ENCODE results near the gene KCTD15. TPM values are rescaled to one million over a fixed set of nuclear protein-coding genes. Genes with fewer than 3 reads are reported as not detected.

Gene KCTD15
- total RNA-seq, 2 experiments from 2014 or later = 10.9 to 11.6 TPM

- peak overlapping the region; percentile 61 for H3K27ac Mint-ChIP-seq
- CTCF ChIA-PET = interaction anchor here (0.7 to 2.5 kb wide), 14 partner anchors 9 to 302 kb away, joined by 3 to 15 read pairs (median 4); no protein-coding TSS in a partner anchor
Observed at GRCh38 chr19:33794683-33795369, 1.8 kb upstream of the KCTD15 start.

GRCh38 chr19:33795370-33796163 lies 1.1 kb upstream of the KCTD15 start:
- no peaks in the 10 kb centered on the region for H3K9me3 Mint-ChIP-seq
- CTCF ChIA-PET = interaction anchor here (0.7 to 3.1 kb wide), 18 partner anchors 8 to 376 kb away, joined by 3 to 20 read pairs (median 4); no protein-coding TSS in a partner anchor
- peak overlapping the region; percentile 71 for H3K4me3 Mint-ChIP-seq
- H3K4me1 Mint-ChIP-seq = peaks cover 17% of the 10 kb centered on the region
- peaks cover 28% of the 10 kb centered on the region for H3K27me3 Mint-ChIP-seq
- POLR2A ChIA-PET = interaction anchor here (0.7 to 4.4 kb wide), 10 partner anchors 9 to 515 kb away, joined by 3 to 75 read pairs (median 4); no protein-coding TSS in a partner anchor
- H3K36me3 Mint-ChIP-seq (ENCODE audit: low read depth) = no peaks in the 10 kb centered on the region
- peak; percentile 64 for DNase-seq
- peak overlapping the region; percentile 63 for H3K27ac Mint-ChIP-seq

More at GRCh38 chr19:33794683-33795369, 1.8 kb upstream of the KCTD15 start:
- H3K4me1 Mint-ChIP-seq = peaks cover 17% of the 10 kb centered on the region
- DNase-seq = no peak
- peaks cover 28% of the 10 kb centered on the region for H3K27me3 Mint-ChIP-seq
- no peaks in the 10 kb centered on the region for H3K36me3 Mint-ChIP-seq (ENCODE audit: low read depth)
- no peaks in the 10 kb centered on the region for H3K9me3 Mint-ChIP-seq
- peak overlapping the region; percentile 71 for H3K4me3 Mint-ChIP-seq
- POLR2A ChIA-PET = interaction anchor here (0.9 to 4.4 kb wide), 6 partner anchors 8 to 377 kb away, joined by 3 to 31 read pairs (median 5); no protein-coding TSS in a partner anchor

- peak; percentile 55 for DNase-seq
- Mint-ChIP-seq H3K27me3 (peaks cover 20% of the 10 kb centered on the region), H3K9me3 (no peaks in the 10 kb centered on the region), H3K4me1 (peaks cover 12% of the 10 kb centered on the region), H3K4me3 (peak overlapping the region; percentile 78), H3K27ac (peak overlapping the region; percentile 74), H3K36me3 (ENCODE audit: low read depth) (no peaks in the 10 kb centered on the region)
- ChIA-PET CTCF (interaction anchor here (0.7 to 3.1 kb wide), 5 partner anchors 9 to 347 kb away, joined by 3 to 20 read pairs (median 6); no protein-coding TSS in a partner anchor), POLR2A (interaction anchor here (0.9 to 4.4 kb wide), 9 partner anchors 8 to 425 kb away, joined by 3 to 75 read pairs (median 8); partner anchors contain the start of gene LSM14A)
Observed at GRCh38 chr19:33797802-33798671, 1.4 kb downstream of the KCTD15 start.

GRCh38 chr19:33798681-33799111 lies 2.0 kb downstream of the KCTD15 start:
- H3K36me3 Mint-ChIP-seq (ENCODE audit: low read depth) = no peaks in the 10 kb centered on the region
- H3K4me1 Mint-ChIP-seq = peaks cover 10% of the 10 kb centered on the region
- ChIA-PET CTCF (interaction anchor here (1.4 to 3.1 kb wide), 3 partner anchors 20 to 71 kb away, joined by 5 to 20 read pairs (median 6); no protein-coding TSS in a partner anchor), POLR2A (interaction anchor here (1.5 to 3.2 kb wide), 3 partner anchors 12 to 21 kb away, joined by 8 to 75 read pairs (median 10); no protein-coding TSS in a partner anchor)
- H3K27me3 Mint-ChIP-seq = peaks cover 15% of the 10 kb centered on the region
- H3K4me3 Mint-ChIP-seq = peak overlapping the region; percentile 37
- no peaks in the 10 kb centered on the region for H3K9me3 Mint-ChIP-seq
- DNase-seq = no peak
- no peak overlapping the region for H3K27ac Mint-ChIP-seq

- no peak overlapping the region for H3K4me3 Mint-ChIP-seq
- CTCF ChIA-PET = interaction anchor here (1.9 kb wide), 1 partner anchor 21 kb away, joined by 5 read pairs; no protein-coding TSS in a partner anchor
- H3K9me3 Mint-ChIP-seq = no peaks in the 10 kb centered on the region
- POLR2A ChIA-PET = no interaction called here
- peaks cover 10% of the 10 kb centered on the region for H3K4me1 Mint-ChIP-seq
- no peak for DNase-seq
- H3K27ac Mint-ChIP-seq = no peak overlapping the region
- peaks cover 15% of the 10 kb centered on the region for H3K27me3 Mint-ChIP-seq
- H3K36me3 Mint-ChIP-seq (ENCODE audit: low read depth) = no peaks in the 10 kb centered on the region
Observed at GRCh38 chr19:33799476-33799875, 2.8 kb downstream of the KCTD15 start.

- DNase-seq = no peak
- ChIA-PET CTCF (interaction anchor here (1.9 kb wide), 1 partner anchor 22 kb away, joined by 5 read pairs; no protein-coding TSS in a partner anchor), POLR2A (no interaction called here)
- Mint-ChIP-seq H3K36me3 (ENCODE audit: low read depth) (no peaks in the 10 kb centered on the region), H3K9me3 (no peaks in the 10 kb centered on the region), H3K4me1 (peaks cover 10% of the 10 kb centered on the region), H3K4me3 (no peak overlapping the region), H3K27ac (no peak overlapping the region), H3K27me3 (peaks cover 15% of the 10 kb centered on the region)
Observed at GRCh38 chr19:33800012-33800680, 3.5 kb downstream of the KCTD15 start.

- ChIA-PET POLR2A (interaction anchor here (1.3 kb wide), 1 partner anchor 18 kb away, joined by 5 read pairs; no protein-coding TSS in a partner anchor), CTCF (interaction anchor here (0.6 kb wide), 1 partner anchor 92 kb away, joined by 3 read pairs; no protein-coding TSS in a partner anchor)
- Mint-ChIP-seq H3K36me3 (ENCODE audit: low read depth) (peaks cover 6% of the 10 kb centered on the region), H3K4me3 (no peak overlapping the region), H3K27me3 (peaks cover 15% of the 10 kb centered on the region), H3K27ac (no peak overlapping the region), H3K4me1 (peaks cover 18% of the 10 kb centered on the region), H3K9me3 (no peaks in the 10 kb centered on the region)
- no peak for DNase-seq
Observed at GRCh38 chr19:33801411-33801810, 4.7 kb downstream of the KCTD15 start.

GRCh38 chr19:33802001-33802400 lies 5.3 kb downstream of the KCTD15 start:
- H3K36me3 Mint-ChIP-seq (ENCODE audit: low read depth) = peaks cover 6% of the 10 kb centered on the region
- H3K27me3 Mint-ChIP-seq = peaks cover 14% of the 10 kb centered on the region
- POLR2A ChIA-PET = interaction anchor here (1.3 kb wide), 1 partner anchor 17 kb away, joined by 5 read pairs; no protein-coding TSS in a partner anchor
- H3K4me1 Mint-ChIP-seq = peaks cover 23% of the 10 kb centered on the region
- H3K9me3 Mint-ChIP-seq = no peaks in the 10 kb centered on the region
- no peak overlapping the region for H3K27ac Mint-ChIP-seq
- H3K4me3 Mint-ChIP-seq = no peak overlapping the region
- CTCF ChIA-PET = interaction anchor here (0.6 kb wide), 1 partner anchor 91 kb away, joined by 3 read pairs; no protein-coding TSS in a partner anchor
- no peak for DNase-seq

- H3K36me3 Mint-ChIP-seq (ENCODE audit: low read depth) = peaks cover 6% of the 10 kb centered on the region
- peaks cover 23% of the 10 kb centered on the region for H3K4me1 Mint-ChIP-seq
- H3K4me3 Mint-ChIP-seq = no peak overlapping the region
- no peaks in the 10 kb centered on the region for H3K9me3 Mint-ChIP-seq
- POLR2A ChIA-PET = no interaction called here
- peaks cover 9% of the 10 kb centered on the region for H3K27me3 Mint-ChIP-seq
- DNase-seq = no peak
- H3K27ac Mint-ChIP-seq = no peak overlapping the region
- CTCF ChIA-PET = no interaction called here
Observed at GRCh38 chr19:33802801-33803200, 6.1 kb downstream of the KCTD15 start.

- Mint-ChIP-seq H3K27me3 (peaks cover 9% of the 10 kb centered on the region), H3K4me1 (peaks cover 27% of the 10 kb centered on the region), H3K36me3 (ENCODE audit: low read depth) (peaks cover 6% of the 10 kb centered on the region), H3K4me3 (no peak overlapping the region), H3K9me3 (no peaks in the 10 kb centered on the region), H3K27ac (no peak overlapping the region)
- ChIA-PET CTCF (interaction anchor here (0.6 kb wide), 1 partner anchor 9 kb away, joined by 4 read pairs; no protein-coding TSS in a partner anchor), POLR2A (no interaction called here)
- no peak for DNase-seq
Observed at GRCh38 chr19:33803383-33803782, 6.7 kb downstream of the KCTD15 start.

GRCh38 chr19:33804021-33804799 lies 7.5 kb downstream of the KCTD15 start:
- H3K4me1 Mint-ChIP-seq = peaks cover 23% of the 10 kb centered on the region
- ChIA-PET CTCF (interaction anchor here (1.4 kb wide), 1 partner anchor 15 kb away, joined by 3 read pairs; no protein-coding TSS in a partner anchor), POLR2A (interaction anchor here (1.0 to 3.8 kb wide), 4 partner anchors 8 to 16 kb away, joined by 3 to 31 read pairs (median 4); partner anchors contain the start of gene KCTD15)
- no peak for DNase-seq
- H3K27me3 Mint-ChIP-seq = peaks cover 4% of the 10 kb centered on the region
- H3K4me3 Mint-ChIP-seq = no peak overlapping the region
- no peaks in the 10 kb centered on the region for H3K9me3 Mint-ChIP-seq
- no peak overlapping the region for H3K27ac Mint-ChIP-seq
- peaks cover 6% of the 10 kb centered on the region for H3K36me3 Mint-ChIP-seq (ENCODE audit: low read depth)
